Measurements from ENCODE around the gene SLC44A1. TPM values are rescaled to one million over a fixed set of nuclear protein-coding genes. Genes with fewer than 3 reads are reported as not detected.
"Not testable (repeated sequence)": the region's sequence is repeated elsewhere in the genome, so short reads cannot be mapped to it uniquely, and the experiment has no call there.

The SLC44A1 gene
- total and polyA plus RNA-seq, 8 donors, result 58.0 to 79.8 (median 73.9) TPM

- no peaks in the 10 kb centered on the region for H3K9me3 ChIP-seq
- DNase-seq (no peak), ATAC-seq (no peak)
- no peak for TF ChIP-seq CTCF (IDR thresholded peaks at IDR 0.05)
- H3K27me3 ChIP-seq, result no peaks in the 10 kb centered on the region
- no peak overlapping the region for H3K27ac ChIP-seq
- no peaks in the 10 kb centered on the region for H3K36me3 ChIP-seq
- no peak overlapping the region for H3K4me3 ChIP-seq
- H3K4me1 ChIP-seq, result peaks cover 18 to 38% of the 10 kb centered on the region in 2 donors
- intact Hi-C loops (cut with DNase I), result no loop called here
Measured at GRCh38 chr9:105262497-105262896, 18.0 kb downstream of the SLC44A1 start.

- TF ChIP-seq CTCF (IDR thresholded peaks at IDR 0.05), result no peak
- Histone ChIP-seq H3K9me3 (no peaks in the 10 kb centered on the region), H3K4me1 (peaks cover 4 to 21% of the 10 kb centered on the region in 2 donors), H3K4me3 (no peak overlapping the region), H3K36me3 (no peaks in the 10 kb centered on the region), H3K27me3 (no peaks in the 10 kb centered on the region), H3K27ac (no peak overlapping the region)
- ATAC-seq (peak; percentile 30), DNase-seq (no peak)
- intact Hi-C loops (cut with DNase I), result no loop called here
Measured at GRCh38 chr9:105264380-105264779, 19.9 kb downstream of the SLC44A1 start.

GRCh38 chr9:105268254-105268653, 23.8 kb downstream of the SLC44A1 start:
- H3K4me3 ChIP-seq; intact Hi-C loops (cut with DNase I); DNase-seq; ATAC-seq; H3K36me3 ChIP-seq; H3K4me1 ChIP-seq; H3K27ac ChIP-seq; H3K9me3 ChIP-seq; H3K27me3 ChIP-seq: not testable (repeated sequence)

- intact Hi-C loops (cut with DNase I), result no loop called here
- Histone ChIP-seq H3K9me3 (no peaks in the 10 kb centered on the region), H3K27me3 (no peaks in the 10 kb centered on the region), H3K4me3 (no peak overlapping the region), H3K36me3 (no peaks in the 10 kb centered on the region), H3K4me1 (peaks cover 0 to 1% of the 10 kb centered on the region in 2 donors), H3K27ac (no peak overlapping the region)
- TF ChIP-seq CTCF (IDR thresholded peaks at IDR 0.05), result no peak
- ATAC-seq (no peak), DNase-seq (no peak)
Measured at GRCh38 chr9:105269593-105269992, 25.1 kb downstream of the SLC44A1 start.

- ATAC-seq, result no peak
- intact Hi-C loops (cut with DNase I), result no loop called here
- Histone ChIP-seq H3K27ac (no peak overlapping the region), H3K27me3 (no peaks in the 10 kb centered on the region), H3K9me3 (no peaks in the 10 kb centered on the region), H3K36me3 (no peaks in the 10 kb centered on the region), H3K4me3 (no peak overlapping the region), H3K4me1 (no peaks in the 10 kb centered on the region)
- TF ChIP-seq CTCF (IDR thresholded peaks at IDR 0.05), result no peak
- DNase-seq, result no peak
Measured at GRCh38 chr9:105270711-105271110, 26.3 kb downstream of the SLC44A1 start.

GRCh38 chr9:105273731-105274130, 29.3 kb downstream of the SLC44A1 start:
- ATAC-seq, result no peak
- intact Hi-C loops (cut with DNase I), result no loop called here
- H3K36me3 ChIP-seq, result no peaks in the 10 kb centered on the region
- H3K27me3 ChIP-seq, result no peaks in the 10 kb centered on the region
- H3K27ac ChIP-seq, result no peak overlapping the region
- H3K4me3 ChIP-seq, result no peak overlapping the region
- H3K9me3 ChIP-seq, result no peaks in the 10 kb centered on the region
- DNase-seq, result no peak
- H3K4me1 ChIP-seq, result no peaks in the 10 kb centered on the region
- TF ChIP-seq CTCF (IDR thresholded peaks at IDR 0.05), result no peak

All from left lung (tissue), 10 donors.